A549 (cell line): ENCODE measurements around the gene ST14. TPM values are rescaled to one million over a fixed set of nuclear protein-coding genes. Genes with fewer than 3 reads are reported as not detected.
A peak's percentile ranks its signal among the peaks of the same experiment; 100 is the strongest.

Experiments
- ATAC-seq, 2 experiments: fragments of 200-7000 bp in 1 of 2; fragments of >200 bp in 1 of 2; cut with Nextera tagmentation in 1 of 2; cut with Tn5 transposase in 1 of 2; 3 replicates each; pipeline versions ENCODE4 v1.8.0 to v1.9.1; 2018 to 2020; ENCODE audit warnings: mild to moderate bottlenecking in 1 of 2, moderate library complexity in 1 of 2
- CTCF ChIA-PET: fragments of 300-600 bp; sonication (Branson Sonifier 250); formaldehyde crosslinking; extraction: SDS; loops from one replicate; lab custom pipeline; 2021; ENCODE audit warnings: antibody characterized with exemption, inconsistent platforms; lab: Yijun Ruan, JAX
- POLR2A ChIA-PET: fragments of 350-600 bp; formaldehyde crosslinking; extraction: SDS; loops from one replicate; lab custom pipeline; 2021; ENCODE audit warnings: antibody characterized with exemption, inconsistent platforms; lab: Yijun Ruan, JAX
- DNase-seq, 2 experiments: peaks; one replicate each; pipeline versions ENCODE4 v3.0.0 to v3.0.0-alpha.2; 2011 to 2016; ENCODE audit warnings: low read depth in 1 of 2, low spot score in 1 of 2
- FAIRE-seq: peaks from 2 replicates; lab custom pipeline; 2011; peaks lifted over from hg19 to GRCh38; lab: Jason Lieb, UNC
- H3K27ac ChIP-seq, 2 experiments: fragments of >200 bp; sonication (Bioruptor Twin); formaldehyde crosslinking; 3 replicates each; pipeline ENCODE4 v1.5.1; 2016 to 2017
- H3K4me1 ChIP-seq: fragments of >200 bp; sonication (Bioruptor Twin); formaldehyde crosslinking; 3 replicates; pipeline ENCODE4 v1.6.1; 2016
- H3K4me2 ChIP-seq: fragments of >200 bp; sonication (Bioruptor Twin); formaldehyde crosslinking; 3 replicates; pipeline ENCODE4 v1.6.1; 2016
- H3K4me3 ChIP-seq: fragments of >200 bp; sonication (Bioruptor Twin); formaldehyde crosslinking; 3 replicates; pipeline ENCODE4 v1.5.1; 2016
- H3K9me3 ChIP-seq: fragments of >200 bp; sonication (Bioruptor Twin); formaldehyde crosslinking; 3 replicates; pipeline ENCODE4 v1.6.1; 2016
- CEBPB ChIP-seq, 2 experiments: fragments of >200 bp in 1 of 2; sonication (Bioruptor Twin) in 1 of 2; formaldehyde crosslinking in 1 of 2; IDR thresholded peaks; 2 replicates each; pipeline ENCODE4 v1.6.1; 2012 to 2016
- CHD4 ChIP-seq: fragments of 200-600 bp; sonication (generic); IDR thresholded peaks from 2 replicates; pipeline ENCODE4 v1.6.1; 2016; ENCODE audit warnings: antibody characterized with exemption, mild to moderate bottlenecking, borderline replicate concordance
- CTCF ChIP-seq: fragments of >200 bp; sonication (Bioruptor Twin); formaldehyde crosslinking; IDR thresholded peaks from 3 replicates; pipeline ENCODE4 v1.5.1; 2016
- E2F6 ChIP-seq: IDR thresholded peaks from 2 replicates; pipeline ENCODE4 v1.6.1; 2012; ENCODE audit warnings: low read depth, borderline replicate concordance
- EHMT2 ChIP-seq: fragments of 200-600 bp; sonication (generic); IDR thresholded peaks from 2 replicates; pipeline ENCODE4 v1.6.1; 2016; ENCODE audit warnings: antibody characterized with exemption, low read depth, mild to moderate bottlenecking, moderate library complexity
- FOSB ChIP-seq: fragments of 250-450 bp; sonication (Bioruptor Pico); IDR thresholded peaks from 2 replicates; pipeline ENCODE4 v1.5.0; 2020; ENCODE audit warnings: mild to moderate bottlenecking, moderate library complexity
- FOSL2 ChIP-seq, 2 experiments: fragments of 450-650 bp in 1 of 2; fragments of >200 bp in 1 of 2; sonication (Bioruptor Twin) in 1 of 2; formaldehyde crosslinking; IDR thresholded peaks; 2 replicates each; pipeline versions ENCODE4 v1.5.0 to v1.6.1; 2016 to 2020; ENCODE audit warnings: mild to moderate bottlenecking in 1 of 2, moderate library complexity in 1 of 2
- GATA3 ChIP-seq: IDR thresholded peaks from 2 replicates; pipeline ENCODE4 v1.6.1; 2012; ENCODE audit warnings: borderline replicate concordance
- HEYL ChIP-seq: fragments of 250-450 bp; sonication (Bioruptor Pico); IDR thresholded peaks from 2 replicates; pipeline ENCODE4 v1.8.0; 2021; ENCODE audit warnings: mild to moderate bottlenecking, moderate library complexity
- HMGXB4 ChIP-seq: fragments of 250-450 bp; sonication (Bioruptor Pico); IDR thresholded peaks from 2 replicates; pipeline ENCODE4 v1.5.0; 2021; ENCODE audit warnings: mild to moderate bottlenecking, moderate library complexity, borderline replicate concordance
- HOXA7 ChIP-seq: fragments of 250-450 bp; sonication (Bioruptor Pico); IDR thresholded peaks from 2 replicates; pipeline ENCODE4 v1.5.0; 2020; ENCODE audit warnings: mild to moderate bottlenecking, moderate library complexity
- HOXB13 ChIP-seq: fragments of 250-450 bp; sonication (Bioruptor Pico); IDR thresholded peaks from 2 replicates; pipeline ENCODE4 v1.5.0; 2020; ENCODE audit warnings: low read depth, mild to moderate bottlenecking, moderate library complexity
- JUNB ChIP-seq: fragments of >200 bp; sonication (Bioruptor Twin); formaldehyde crosslinking; IDR thresholded peaks from 2 replicates; pipeline ENCODE4 v1.6.1; 2016
- KDM1A ChIP-seq: fragments of 200-600 bp; sonication (generic); IDR thresholded peaks from 2 replicates; pipeline ENCODE4 v1.6.1; 2016; ENCODE audit warnings: low read depth, mild to moderate bottlenecking
- KDM5A ChIP-seq: fragments of 200-600 bp; sonication (generic); IDR thresholded peaks from 2 replicates; pipeline ENCODE4 v1.6.1; 2016; ENCODE audit warnings: antibody characterized with exemption, mild to moderate bottlenecking
- NFE2L2 ChIP-seq: fragments of 150-350 bp; conservative IDR thresholded peaks from 2 replicates; pipeline ENCODE4 v1.6.1; 2014; ENCODE audit warnings: low read length
- NR3C1 ChIP-seq: fragments of >200 bp; sonication (Bioruptor Twin); formaldehyde crosslinking; IDR thresholded peaks from 3 replicates; pipeline ENCODE4 v1.6.1; 2017
- POLR2AphosphoS2 ChIP-seq: conservative IDR thresholded peaks from 2 replicates; pipeline ENCODE4 v1.6.1; 2012; ENCODE audit warnings: low read length, improper control_type of control experiment, inconsistent platforms
- RAD21 ChIP-seq, 2 experiments: fragments of >200 bp in 1 of 2; sonication (Bioruptor Twin) in 1 of 2; formaldehyde crosslinking in 1 of 2; IDR thresholded peaks in 1 of 2; conservative IDR thresholded peaks in 1 of 2; 2 replicates in 1 of 2; 3 replicates in 1 of 2; pipeline ENCODE4 v1.6.1; 2012 to 2018; ENCODE audit warnings: inconsistent platforms in 1 of 2
- RFX5 ChIP-seq: fragments of 450-650 bp; IDR thresholded peaks from 2 replicates; pipeline ENCODE4 v1.7.1; 2014; ENCODE audit warnings: antibody characterized with exemption, mild to moderate bottlenecking, moderate library complexity
- SMC3 ChIP-seq: fragments of >200 bp; sonication (Bioruptor Twin); formaldehyde crosslinking; IDR thresholded peaks from 3 replicates; pipeline ENCODE4 v1.6.1; 2018; ENCODE audit warnings: inconsistent platforms
- TFCP2L1 ChIP-seq: fragments of 250-450 bp; sonication (Bioruptor Pico); IDR thresholded peaks from 2 replicates; pipeline ENCODE4 v1.5.0; 2021; ENCODE audit warnings: mild to moderate bottlenecking
- TP53 ChIP-seq: fragments of 250-450 bp; sonication (Bioruptor Pico); IDR thresholded peaks from 2 replicates; pipeline ENCODE4 v1.5.0; 2021; ENCODE audit warnings: mild to moderate bottlenecking, moderate library complexity
- ZC3H11A ChIP-seq: fragments of 450-650 bp; IDR thresholded peaks from 2 replicates; pipeline ENCODE4 v1.6.1; 2014; ENCODE audit warnings: antibody characterized with exemption, mild to moderate bottlenecking
- ZNF302 ChIP-seq: fragments of 250-450 bp; sonication (Bioruptor Pico); IDR thresholded peaks from 2 replicates; pipeline ENCODE4 v1.9.0; 2021; ENCODE audit warnings: inconsistent platforms, mild to moderate bottlenecking, moderate library complexity
- WGBS: methylation state at CpG from one replicate; pipeline ENCODE4 v1.1.6; 2017; ENCODE audit errors: missing lambda C conversion rate; 5-methylcytosine and 5-hydroxymethylcytosine counted together
- polyA plus RNA-seq, 4 experiments: library from polyadenylated mRNA; depleted of rRNA in 3 of 4; stranded (reverse); fragments of >200 nt; fragmentation: RNase III in 1 of 4; extraction: RNeasy Plus Mini Kit Qiagen cat#74134 plus additional on column Dnase treatment in 1 of 4; gene quantifications; 2 replicates in 3 of 4; 3 replicates in 1 of 4; pipeline ENCODE4 v1.2.3, GENCODE V29; 2011 to 2017
- TF ChIP-seq, protein P1 (sequence below): fragments of >200 bp; sonication (Bioruptor Twin); formaldehyde crosslinking; IDR thresholded peaks from 2 replicates; pipeline ENCODE4 v1.6.1; 2016

Gene ST14
- polyA plus RNA-seq, 2 of the 4 experiments (the other 2 are of a cell fraction), result 0.05 to 0.17 TPM

GRCh38 chr11:130145975-130146776, 13.4 kb upstream of the ST14 start:
- ChIA-PET CTCF (interaction anchor here (0.9 to 1.9 kb wide), 15 partner anchors 9 to 361 kb away, joined by 3 to 8 read pairs (median 3); no protein-coding TSS in a partner anchor), POLR2A (interaction anchor here (2.8 kb wide), 1 partner anchor 143 kb away, joined by 19 read pairs; the partner anchor contains the start of gene PRDM10)
- peaks cover 13% of the 10 kb centered on the region for H3K4me1 ChIP-seq
- peak overlapping the region in 1 of 2 experiments; percentile 61; a peak in 3 of 6 replicates for H3K27ac ChIP-seq
- TF ChIP-seq HMGXB4 (CRISPR knock-in tag) (no peak), JUNB (no peak), HOXB13 (CRISPR knock-in tag) (no peak), TFCP2L1 (CRISPR knock-in tag) (no peak), GATA3 (no peak), EHMT2 (no peak), NR3C1 (no peak), NFE2L2 (no peak), ZNF302 (no peak), ZC3H11A (no peak), KDM5A (no peak), CHD4 (no peak), POLR2AphosphoS2 (no peak), RFX5 (no peak), KDM1A (no peak), SMC3 (peak; percentile 49; the same call in 1 of the 3 replicates), TP53 (CRISPR knock-in tag) (no peak), E2F6 (no peak), FOSB (no peak), HOXA7 (CRISPR knock-in tag) (no peak), CEBPB (IDR thresholded peaks at IDR 0.05) (no peak), HEYL (CRISPR knock-in tag) (no peak), FOSL2 (IDR thresholded peaks at IDR 0.05) (no peak), FOSL2 (CRISPR knock-in tag; IDR thresholded peaks at IDR 0.05) (0 out of 2 replicates have a peak, but pooled peaks have one; percentile 26), CTCF (peak; percentile 25; the same call in 2 of the 3 replicates), RAD21 (conservative IDR thresholded peaks at IDR 0.05 in 1 of 2, IDR thresholded peaks at IDR 0.05 in 1 of 2) (peak; percentile 28 to 36; a peak in 2 of 5 replicates)
- TF ChIP-seq, protein P1, sequence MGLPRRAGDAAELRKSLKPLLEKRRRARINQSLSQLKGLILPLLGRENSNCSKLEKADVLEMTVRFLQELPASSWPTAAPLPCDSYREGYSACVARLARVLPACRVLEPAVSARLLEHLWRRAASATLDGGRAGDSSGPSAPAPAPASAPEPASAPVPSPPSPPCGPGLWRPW, result no peak
- H3K4me3 ChIP-seq, result no peak overlapping the region
- no peaks in the 10 kb centered on the region for H3K9me3 ChIP-seq
- FAIRE-seq, result no peak
- 43% methylated on average over 15 of the region's 15 CpGs for WGBS
- ATAC-seq, result peak; percentile 96 to 98
- H3K4me2 ChIP-seq, result 0 out of 3 replicates have a peak overlapping the region, but pooled peaks have one; percentile 12
- DNase-seq, result peak; percentile 52 to 54
